EH (cell line): ENCODE measurements around the gene MAP1S.

Experiments used
- DNase-seq: peaks from one replicate; pipeline ENCODE4 v3.0.0-alpha.2; 2015; ENCODE audit warnings: low read depth

Gene MAP1S, protein sequence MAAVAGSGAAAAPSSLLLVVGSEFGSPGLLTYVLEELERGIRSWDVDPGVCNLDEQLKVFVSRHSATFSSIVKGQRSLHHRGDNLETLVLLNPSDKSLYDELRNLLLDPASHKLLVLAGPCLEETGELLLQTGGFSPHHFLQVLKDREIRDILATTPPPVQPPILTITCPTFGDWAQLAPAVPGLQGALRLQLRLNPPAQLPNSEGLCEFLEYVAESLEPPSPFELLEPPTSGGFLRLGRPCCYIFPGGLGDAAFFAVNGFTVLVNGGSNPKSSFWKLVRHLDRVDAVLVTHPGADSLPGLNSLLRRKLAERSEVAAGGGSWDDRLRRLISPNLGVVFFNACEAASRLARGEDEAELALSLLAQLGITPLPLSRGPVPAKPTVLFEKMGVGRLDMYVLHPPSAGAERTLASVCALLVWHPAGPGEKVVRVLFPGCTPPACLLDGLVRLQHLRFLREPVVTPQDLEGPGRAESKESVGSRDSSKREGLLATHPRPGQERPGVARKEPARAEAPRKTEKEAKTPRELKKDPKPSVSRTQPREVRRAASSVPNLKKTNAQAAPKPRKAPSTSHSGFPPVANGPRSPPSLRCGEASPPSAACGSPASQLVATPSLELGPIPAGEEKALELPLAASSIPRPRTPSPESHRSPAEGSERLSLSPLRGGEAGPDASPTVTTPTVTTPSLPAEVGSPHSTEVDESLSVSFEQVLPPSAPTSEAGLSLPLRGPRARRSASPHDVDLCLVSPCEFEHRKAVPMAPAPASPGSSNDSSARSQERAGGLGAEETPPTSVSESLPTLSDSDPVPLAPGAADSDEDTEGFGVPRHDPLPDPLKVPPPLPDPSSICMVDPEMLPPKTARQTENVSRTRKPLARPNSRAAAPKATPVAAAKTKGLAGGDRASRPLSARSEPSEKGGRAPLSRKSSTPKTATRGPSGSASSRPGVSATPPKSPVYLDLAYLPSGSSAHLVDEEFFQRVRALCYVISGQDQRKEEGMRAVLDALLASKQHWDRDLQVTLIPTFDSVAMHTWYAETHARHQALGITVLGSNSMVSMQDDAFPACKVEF

DNA sequence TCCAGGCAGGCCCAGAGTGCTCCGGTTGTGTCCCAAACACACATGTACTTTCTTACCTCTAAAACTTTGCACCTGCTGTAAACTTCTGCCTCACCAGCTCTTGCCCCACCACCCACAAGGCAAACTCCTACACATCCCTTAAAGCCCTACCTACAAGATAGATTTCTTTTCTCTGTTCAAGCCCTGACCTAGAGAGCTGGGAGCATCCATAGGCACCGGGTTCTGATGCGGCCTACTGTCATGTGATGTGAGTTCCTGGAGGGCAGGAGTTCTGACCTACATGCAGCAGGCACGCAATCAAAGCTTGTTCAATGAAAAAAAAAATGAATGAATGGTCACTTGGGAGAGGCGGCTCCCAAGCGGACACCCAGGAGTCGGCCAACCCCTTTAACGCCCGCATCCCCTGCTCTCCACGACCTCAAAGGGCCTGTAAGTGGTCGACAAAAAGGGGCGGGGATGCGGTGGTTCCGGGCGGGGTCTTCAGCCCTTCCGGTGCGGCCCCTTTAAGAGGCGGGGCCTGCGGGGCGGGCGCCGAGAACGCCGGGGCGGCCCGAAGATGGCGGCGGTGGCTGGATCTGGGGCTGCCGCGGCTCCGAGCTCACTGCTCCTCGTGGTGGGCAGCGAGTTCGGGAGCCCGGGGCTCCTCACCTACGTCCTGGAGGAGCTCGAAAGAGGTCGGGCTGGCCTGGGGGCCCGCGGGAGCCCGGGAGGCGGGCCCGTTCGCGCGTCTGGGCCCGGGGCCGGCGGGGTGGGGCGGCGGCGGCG is at the start of gene MAP1S:
MAP1S (plus strand) TSS at position 534 of the 765 bp plus-strand sequence; CDS start at position 557, 23 bp downstream.
- DNase-seq = peak; percentile 57

DNA sequence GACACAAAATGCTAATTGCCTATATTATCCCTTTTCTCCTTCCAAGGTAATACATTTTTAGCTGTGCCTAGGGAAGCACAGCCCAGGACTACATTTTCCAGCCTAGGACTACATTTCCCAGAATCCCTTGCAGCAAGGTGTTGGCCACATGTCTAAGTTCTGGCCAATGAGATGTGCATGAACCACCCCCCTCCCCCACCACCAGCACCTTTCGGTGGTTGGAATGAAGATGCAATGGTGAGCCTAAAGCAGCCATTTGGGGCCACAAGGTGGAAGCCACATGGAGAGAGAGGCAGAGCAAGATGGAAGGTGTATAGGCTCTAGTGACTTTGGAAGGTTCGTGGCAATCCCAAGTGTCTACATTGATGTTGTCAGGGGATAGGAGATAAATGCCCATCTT is 47.4 kb upstream of the MAP1S start:
- DNase-seq = peak; percentile 65

DNA sequence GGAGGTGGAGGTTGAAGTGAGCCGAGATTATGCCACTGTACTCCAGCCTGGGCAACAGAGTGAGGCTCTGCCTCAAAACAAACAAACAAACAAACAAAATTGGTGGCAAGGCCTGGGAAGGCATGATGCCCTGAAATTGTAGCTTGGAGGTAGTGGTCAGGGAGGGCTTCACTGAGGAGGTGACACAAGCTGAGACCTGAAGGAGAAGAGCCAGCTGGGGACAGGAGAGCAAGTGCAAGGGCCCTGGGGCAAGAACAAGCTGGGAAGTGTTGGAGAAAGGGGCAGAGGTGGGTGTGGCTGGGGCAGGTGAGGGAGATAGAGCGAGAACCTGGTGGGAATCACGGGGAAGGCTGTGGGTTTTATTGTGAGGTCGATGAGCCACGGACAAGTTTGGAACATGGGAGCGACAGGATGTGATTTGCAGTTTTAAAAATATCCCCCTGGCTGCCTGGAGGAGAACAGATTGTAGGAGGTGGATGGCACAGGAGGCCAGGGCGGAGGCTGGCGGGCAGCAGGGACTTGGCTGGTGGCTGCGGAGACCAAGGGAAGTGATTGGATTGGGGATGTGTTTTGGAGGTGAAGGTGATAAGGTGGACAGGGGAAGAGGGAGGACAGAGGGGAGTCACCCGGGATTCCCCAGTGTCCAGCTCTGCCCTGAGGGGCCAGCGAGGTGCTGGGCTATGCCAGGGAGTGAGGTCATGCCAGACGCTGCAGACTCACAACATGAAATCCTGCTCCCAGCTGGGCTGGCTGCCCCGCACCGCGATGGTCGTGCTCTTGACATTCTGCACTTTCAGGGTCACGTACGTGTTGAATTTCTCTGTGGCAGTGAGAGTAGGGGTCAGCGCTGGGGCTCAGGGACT is 45.1 kb upstream of the MAP1S start:
- DNase-seq = no peak

DNA sequence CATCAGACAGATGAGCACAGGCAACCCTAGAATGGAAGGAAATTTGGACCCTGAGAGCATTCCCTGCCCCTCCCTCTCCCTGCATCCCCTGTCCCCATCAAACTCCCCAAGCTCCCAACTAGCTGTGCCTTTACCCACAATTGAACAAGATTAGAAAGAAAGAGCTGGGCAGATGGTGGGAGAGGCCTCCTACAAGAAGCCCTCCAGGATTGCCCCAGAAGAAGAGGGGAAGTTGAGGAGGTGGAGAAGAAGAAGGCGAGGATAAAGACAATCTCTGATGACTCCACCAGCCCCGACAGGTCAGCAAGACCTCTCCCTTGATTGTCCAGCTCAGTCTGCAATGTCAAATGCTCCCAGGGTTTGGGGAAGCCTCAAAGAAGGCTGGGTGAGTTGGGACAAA is 43.0 kb upstream of the MAP1S start:
- DNase-seq = no peak

DNA sequence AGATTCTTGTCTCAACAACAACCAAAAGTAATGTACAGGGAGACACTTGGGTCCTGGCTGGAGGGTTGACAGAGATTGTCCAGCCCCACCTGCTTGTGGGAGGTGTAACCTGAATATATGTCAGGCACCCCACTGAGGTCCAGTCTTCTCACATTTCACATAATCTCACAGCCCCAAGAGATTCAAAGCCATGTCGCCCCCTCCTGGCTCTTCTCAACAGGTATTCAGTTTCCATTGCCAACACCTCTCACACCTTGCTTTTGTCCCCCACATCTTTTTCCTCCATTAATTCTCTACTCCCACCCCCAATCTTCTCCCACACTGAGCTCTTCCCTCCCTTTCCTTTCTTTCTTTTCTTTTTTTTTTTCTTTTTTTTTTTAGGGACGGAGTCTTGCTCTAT is 42.3 kb upstream of the MAP1S start:
- no peak for DNase-seq

DNA sequence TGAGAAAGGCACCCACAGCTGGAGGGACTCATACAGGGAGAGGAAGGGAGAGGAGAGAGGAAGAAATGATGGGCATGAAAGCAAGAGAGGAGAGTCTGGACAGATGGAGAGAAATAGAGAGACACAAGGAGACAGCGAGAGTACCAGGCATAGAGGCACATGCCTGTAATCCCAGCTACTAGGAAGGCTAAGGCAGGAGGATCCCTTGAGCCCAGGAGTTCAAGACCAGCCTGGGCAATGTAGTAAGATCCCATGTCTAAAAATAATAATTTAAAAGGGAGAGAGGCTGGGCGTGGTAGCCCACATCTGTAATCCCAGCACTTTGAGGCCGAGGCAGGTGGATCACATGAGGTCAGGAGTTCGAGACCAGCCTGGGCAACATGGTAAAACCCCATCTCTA is 40.4 kb upstream of the MAP1S start:
- no peak for DNase-seq

DNA sequence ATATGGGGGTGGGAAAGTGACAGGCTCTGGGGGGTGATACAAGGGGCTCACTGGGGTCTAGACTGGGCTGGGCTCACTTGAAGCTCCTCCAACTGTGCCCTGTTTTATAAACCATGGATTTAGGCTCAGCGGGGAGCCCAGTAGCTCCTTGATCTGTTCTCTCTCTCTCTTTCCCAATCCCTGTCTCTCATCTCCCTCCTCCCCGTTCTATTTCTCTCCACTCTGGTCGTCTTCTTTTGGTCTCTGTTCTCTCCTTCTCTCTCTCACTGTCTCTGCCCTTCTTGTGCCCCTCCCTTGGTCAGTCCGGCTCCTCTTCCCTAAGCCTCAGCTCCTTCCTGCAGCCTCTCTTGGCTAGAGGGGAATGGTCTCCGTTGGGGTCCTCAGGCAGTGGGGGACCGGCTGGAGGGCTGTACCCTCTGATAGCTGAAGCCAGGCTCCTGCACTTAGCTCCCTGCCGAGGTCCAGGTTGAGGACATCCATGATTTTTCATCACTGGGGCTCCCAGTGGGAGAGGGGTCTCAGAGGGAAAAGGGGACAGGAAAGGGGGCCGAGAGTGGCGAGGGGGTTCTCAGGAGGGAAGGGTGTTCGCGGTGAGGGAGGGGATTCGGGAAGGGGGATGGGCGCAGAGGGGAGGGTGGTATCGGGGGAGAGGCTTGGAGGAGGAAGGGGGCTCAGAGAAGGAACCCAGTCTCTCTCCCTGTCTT is 39.6 kb upstream of the MAP1S start:
- peak; percentile 33 for DNase-seq

DNA sequence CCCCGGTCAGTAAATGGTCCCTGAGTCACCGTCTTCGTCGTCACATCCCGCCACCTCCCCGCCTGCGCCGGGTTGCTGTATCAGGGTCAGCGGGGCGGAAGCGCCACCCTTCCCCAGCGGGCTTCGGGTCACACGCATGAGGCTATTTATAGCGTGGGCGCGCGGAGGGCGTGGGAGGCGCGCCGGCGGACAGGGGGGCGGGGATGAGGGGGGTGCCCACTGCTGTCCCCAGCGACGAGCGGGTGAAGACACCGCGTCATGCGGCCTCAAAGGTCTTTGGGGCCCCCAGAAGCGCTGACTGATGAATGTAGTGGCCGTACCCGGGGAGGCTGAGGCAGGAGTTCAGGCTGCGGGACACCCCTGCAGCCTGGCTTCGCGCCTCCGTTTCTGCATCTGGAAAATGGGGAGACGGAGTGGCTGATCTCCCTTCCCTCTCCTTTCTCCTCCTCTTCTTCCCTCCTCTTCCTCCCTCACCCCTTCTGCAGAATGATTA is 39.0 kb upstream of the MAP1S start:
- peak; percentile 93 for DNase-seq

DNA sequence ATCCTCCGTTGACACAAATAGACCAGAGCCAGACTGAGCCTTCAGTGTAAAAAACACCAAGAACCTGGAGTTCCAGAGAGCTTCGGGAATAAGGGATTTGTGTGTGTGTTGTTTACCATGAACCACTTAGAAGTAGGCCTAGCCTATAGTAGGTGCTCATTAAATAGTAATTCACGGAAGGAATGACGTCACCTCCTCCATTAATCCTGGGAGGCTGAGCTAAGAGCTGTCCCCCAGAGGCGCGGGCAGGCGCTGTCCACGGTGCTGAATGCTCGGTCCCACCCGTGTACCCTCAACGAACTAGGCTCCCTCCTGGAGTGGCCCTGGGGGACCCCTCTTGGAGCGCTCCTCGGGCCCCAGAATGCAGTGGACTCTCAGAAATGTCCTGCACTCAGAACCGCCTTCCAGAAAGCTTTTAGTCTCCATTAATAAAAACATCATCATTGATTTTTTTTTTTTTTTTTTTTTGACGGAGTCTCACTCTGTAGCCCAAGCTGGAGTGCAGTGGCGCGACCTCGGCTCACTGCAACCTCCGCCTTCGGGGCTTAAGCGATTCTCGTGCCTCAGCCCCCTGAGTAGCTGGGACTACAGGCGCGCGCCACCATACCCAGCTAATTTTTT is 37.7 kb upstream of the MAP1S start:
- DNase-seq = peak; percentile 65

DNA sequence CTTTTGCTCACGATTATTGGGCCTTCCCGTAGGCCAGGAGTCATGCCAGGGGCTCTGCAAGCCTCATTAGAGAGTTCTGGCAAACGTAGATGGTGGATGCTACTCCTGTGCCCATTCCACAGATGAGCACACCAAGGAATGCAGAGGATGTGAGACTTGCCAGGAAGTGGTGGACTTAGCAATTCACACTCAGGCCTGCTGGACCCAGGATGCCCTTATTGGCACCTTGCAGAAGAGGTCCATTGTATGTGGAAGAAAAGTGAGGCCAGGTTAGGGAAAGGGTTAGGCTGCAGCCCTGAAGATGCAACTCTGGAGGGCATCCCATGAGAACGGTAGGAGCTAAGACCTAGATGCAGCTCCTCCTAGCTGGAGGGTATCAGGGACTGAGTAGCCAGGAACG is 37.0 kb upstream of the MAP1S start:
- DNase-seq = no peak

DNA sequence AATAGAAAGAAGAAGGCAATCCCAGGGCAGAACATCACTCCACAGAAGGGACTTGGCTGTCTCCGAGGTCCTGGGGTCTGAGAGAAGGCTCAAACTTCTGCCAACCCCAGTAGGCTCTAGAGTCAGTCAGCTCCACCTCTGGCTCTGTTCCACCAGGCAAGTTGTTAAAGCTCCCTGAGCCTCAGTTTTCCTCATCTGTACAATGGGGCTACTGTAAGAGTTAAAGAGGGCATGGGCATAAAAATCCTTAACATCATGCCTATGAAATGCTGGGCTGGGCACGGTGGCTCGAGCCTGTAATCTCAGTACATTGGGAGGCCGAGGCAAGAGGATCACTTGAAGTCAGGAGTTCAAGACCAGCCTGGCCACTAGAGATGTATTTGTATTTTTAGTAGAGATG is 36.2 kb upstream of the MAP1S start:
- no peak for DNase-seq

DNA sequence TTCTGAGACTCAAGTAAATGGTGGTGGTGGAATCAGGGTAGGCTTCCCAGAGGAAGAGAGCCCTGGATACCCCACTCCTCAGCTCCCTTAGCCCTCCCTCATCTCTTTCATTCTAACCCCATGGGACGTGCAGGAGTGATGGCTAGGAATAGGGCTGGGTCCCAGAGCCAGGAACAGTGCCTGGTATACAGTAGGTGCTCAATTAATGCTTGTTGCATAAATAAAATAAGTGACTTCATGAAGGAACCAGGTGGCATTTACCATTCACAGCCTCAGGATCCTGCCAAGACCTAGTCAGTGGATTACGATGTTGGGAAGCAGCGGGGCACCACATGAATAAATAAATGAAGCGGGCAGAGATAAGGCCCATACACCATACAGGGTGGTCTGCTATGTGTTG is 35.0 kb upstream of the MAP1S start:
- no peak for DNase-seq

DNA sequence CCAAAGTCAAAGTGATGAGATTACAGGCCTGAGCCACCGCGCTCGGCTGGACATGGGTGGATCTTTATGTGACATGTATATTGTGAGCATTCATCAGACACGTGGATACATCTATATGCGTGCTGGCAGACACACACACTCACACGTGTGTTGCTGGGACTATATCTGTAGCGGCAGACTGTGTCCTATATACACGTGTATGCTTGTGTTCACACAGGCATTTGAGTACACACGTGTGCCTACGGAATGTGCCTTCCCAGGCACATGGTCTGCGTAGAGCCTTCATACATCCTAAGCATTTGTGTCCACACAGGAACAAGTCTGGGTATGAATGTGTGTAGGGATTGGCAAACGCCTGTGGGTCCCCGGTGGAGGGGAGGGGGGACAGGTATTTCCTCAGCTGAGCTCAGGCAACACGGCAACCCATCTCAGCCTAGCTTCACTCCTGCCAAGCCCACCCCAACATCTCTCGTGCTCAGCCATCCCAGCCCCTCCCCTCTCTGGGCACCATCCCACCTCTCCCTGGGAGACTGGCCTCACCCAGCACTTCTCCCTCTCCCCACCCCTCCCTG is 33.7 kb upstream of the MAP1S start:
- no peak for DNase-seq

DNA sequence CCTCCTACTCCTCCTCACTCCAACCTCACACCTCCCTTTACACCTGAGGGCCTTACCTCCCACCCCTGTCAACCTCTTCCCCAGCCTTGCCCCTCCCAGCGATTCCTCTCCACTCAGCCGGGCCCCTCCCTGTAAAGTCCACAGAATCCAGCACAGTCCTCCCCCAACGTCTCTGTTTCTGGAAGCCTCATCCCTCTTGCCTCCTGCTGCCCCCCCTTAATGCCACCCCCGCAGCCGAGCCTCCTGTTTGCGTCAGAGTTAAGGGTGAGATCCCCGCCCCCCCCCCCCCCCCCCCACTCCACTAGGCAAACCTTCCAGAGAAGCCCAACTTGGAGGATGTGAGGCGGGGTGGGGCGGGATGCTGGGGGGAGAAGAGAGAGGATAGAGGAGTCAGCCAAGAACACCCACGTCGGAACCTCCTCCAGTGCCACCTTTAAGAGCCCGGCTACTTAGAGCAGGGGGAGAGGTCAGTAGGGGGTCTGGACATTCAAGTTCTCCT is 33.2 kb upstream of the MAP1S start:
- peak; percentile 82 for DNase-seq

DNA sequence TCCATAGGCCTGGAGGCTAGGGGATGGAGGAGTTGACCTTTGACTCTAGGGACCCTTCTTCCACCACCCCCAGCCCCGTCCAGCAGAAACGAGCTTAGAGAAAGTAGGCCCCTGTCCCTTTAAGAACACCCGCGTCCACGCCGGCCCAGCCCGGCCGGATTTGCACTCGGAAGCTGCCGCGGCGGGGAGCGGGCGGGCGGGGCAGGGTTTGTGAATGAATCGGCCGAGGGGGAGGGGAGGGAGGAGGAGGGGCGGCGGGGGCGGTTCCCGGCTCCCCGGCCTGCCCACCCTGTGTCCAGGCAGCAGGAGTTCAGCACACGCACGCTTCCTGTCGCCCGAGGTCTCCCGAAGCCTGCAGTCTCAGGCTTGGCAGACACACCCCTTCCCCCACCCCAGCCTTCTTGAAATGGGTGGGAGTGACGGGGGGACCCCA is 32.7 kb upstream of the MAP1S start:
- DNase-seq = peak; percentile 82

DNA sequence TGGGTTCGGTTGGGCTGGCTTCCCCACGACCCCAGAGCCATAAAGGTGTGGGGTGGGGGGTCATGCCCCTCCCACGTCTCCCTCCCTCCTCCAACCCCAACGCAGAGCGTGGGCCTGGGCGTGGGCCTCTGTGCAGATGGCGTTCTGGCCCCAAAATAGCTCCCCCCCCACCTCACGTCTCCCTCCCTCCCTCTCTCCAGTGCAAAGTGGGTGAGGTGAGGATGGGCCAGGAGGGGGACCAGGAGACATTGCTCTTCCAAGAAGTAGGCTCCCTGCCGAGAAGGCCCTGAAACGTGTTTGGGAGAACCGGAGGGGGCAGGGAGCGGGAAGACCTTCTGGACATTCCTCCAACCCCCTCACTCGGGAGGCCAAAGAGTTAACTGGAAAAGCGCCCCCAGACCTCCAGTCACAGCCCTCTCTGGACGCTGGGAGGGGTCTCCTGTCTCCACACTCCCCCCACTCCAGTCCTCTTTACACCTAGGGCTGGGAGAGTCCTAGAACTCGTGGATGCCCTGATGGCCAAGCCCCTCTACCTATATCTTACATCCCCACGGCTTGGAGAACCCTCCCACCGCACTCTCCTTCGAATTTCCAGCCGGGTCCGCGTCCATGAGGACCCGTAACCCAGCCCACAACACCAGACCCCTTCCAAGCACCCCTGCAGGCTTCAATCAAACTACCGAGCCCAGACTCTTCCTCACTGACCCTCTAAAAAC is 32.0 kb upstream of the MAP1S start:
- DNase-seq = no peak

DNA sequence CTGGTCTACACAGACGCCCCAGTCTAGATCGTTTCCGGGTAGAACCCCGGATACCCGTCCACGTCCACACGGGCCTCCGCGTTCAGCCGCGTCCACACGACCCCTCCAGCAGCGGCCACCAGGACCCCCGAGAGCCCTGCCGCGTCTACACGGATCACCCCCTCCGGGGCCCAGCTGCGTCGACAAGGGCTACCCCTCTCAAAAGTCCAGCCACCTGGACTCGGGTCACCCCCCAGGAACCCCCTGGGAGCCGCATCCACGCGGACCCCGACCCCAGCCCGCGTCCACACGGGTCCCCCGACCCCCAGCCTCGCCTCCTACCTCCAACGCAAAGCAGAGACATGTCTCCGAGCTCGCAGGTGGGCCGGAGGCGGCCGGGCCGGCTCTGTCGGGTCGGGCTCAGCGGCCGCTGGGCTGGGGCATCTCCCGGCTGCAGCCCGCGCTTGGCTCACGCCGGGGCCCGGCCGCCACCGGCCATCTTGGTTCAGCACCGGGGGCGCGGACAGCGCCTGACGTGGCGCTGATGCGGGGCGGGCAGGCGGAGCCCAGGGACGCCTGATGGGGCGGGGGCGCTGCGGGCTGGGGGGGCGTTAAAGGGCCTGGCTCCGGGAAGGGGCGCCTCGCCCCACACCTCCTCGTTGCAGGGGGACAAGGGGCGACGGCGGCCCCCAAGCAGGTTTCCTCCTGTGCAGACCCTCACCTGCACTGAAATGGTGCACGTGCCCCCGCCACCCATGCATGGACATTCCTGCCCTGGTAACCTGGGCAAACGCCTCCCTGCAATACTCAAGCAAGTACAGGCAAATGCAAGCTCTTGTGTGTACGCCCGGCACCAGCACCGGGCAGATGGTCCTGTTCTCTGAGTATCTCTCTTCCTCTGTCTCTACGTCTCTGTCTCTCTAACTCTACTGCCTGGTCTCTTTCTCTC is 31.2 kb upstream of the MAP1S start, which contains the start of gene UNC13A:
UNC13A (minus strand) TSS at position 498 of the 928 bp plus-strand sequence; CDS start at position 343, 155 bp downstream.
- DNase-seq = peak; percentile 56
